ENCODE results near the gene MND1. TPM values are rescaled to one million over a fixed set of nuclear protein-coding genes. Genes with fewer than 3 reads are reported as not detected.

MND1 gene
- total and polyA plus RNA-seq, 2 of the 8 experiments (the other 6 are each of a cell fraction or from before 2014, with no cell fraction given) = 4.4 to 26.2 TPM

DNA sequence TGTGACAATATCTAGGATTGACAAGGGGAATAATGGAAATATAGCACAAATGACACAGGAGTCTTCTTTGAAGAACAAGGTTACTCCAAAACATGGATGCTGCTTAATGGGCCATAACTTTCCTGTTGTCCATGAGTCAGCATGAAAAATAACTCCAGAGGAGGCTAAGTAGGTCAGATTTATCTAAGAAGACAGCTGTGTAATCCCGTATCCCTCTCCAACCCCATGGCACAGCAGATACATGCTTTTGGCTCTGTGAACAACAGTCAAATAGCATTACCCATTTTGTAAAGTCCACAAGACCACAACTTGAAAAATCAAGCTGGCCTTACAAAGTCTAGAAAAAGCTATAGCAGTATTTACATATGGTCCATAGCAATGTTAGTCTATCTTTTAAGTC, 119.6 kb downstream of the MND1 start:
- no peak overlapping the region for H2BK20ac ChIP-seq (ENCODE audit: low read length)
- no peak overlapping the region for H3K9ac ChIP-seq (replicated peaks in 1 of 4; ENCODE audit: extremely low read depth in 1 of 4, low read depth in 3 of 4, low read length in 3 of 4)
- no peak overlapping the region for H4K8ac ChIP-seq (ENCODE audit: extremely low read depth, insufficient read depth, low read length)
- ChIA-PET POLR2A (ENCODE audit: partially characterized antibody) (interaction anchor here (1.2 kb wide), 1 partner anchor 12 kb away, joined by 3 read pairs; no protein-coding TSS in a partner anchor), CTCF (ENCODE audit: partially characterized antibody) (interaction anchor here (1.0 to 1.7 kb wide), 2 partner anchors 79 to 109 kb away, joined by 3 read pairs; no protein-coding TSS in a partner anchor)
- peaks cover 0 to 19% of the 10 kb centered on the region in 2 experiments; a peak in 3 of 4 replicates for H3K79me2 ChIP-seq (ENCODE audit: control insufficient read depth in 1 of 2, insufficient read depth in 2 of 2, low read length in 2 of 2)
- peaks cover 2% of the 10 kb centered on the region; the same call in 1 of the 2 replicates for H3K79me1 ChIP-seq (ENCODE audit: low read depth, low read length)
- no peak for DNase-seq (ENCODE audit: low read depth in 1 of 2, low spot score in 2 of 2)
- H2BK15ac ChIP-seq (ENCODE audit: low read length) = no peak overlapping the region
- peaks cover 0 to 11% (median 5%) of the 10 kb centered on the region in 4 experiments; a peak in 6 of 7 replicates for H3K4me1 ChIP-seq (replicated peaks in 1 of 4; ENCODE audit: control insufficient read depth in 3 of 4, insufficient read depth in 4 of 4, low read length in 3 of 4)
- no peak for FAIRE-seq
- no peak overlapping the region for H3K4me2 ChIP-seq (ENCODE audit: insufficient read depth in 1 of 2, low read depth in 2 of 2, low read length in 2 of 2)
- no peak overlapping the region for H3K14ac ChIP-seq (ENCODE audit: insufficient read length)
- H3K4me3 ChIP-seq (ENCODE audit: extremely low read depth in 1 of 4, insufficient read depth in 2 of 4, low read depth in 3 of 4, low read length in 4 of 4) = no peak overlapping the region
- no peak overlapping the region for H2AK5ac ChIP-seq (ENCODE audit: low read depth, low read length)
- no peak overlapping the region for H3K27ac ChIP-seq (ENCODE audit: low read depth, low read length)
- no peak overlapping the region for H2BK5ac ChIP-seq (ENCODE audit: low read depth, low read length)
- peaks cover 2% of the 10 kb centered on the region in 2 experiments for H4K20me1 ChIP-seq (replicated peaks in 1 of 2; ENCODE audit: control insufficient read depth in 1 of 2, insufficient read depth in 2 of 2, low read length in 2 of 2)
- no peak overlapping the region for H4K5ac ChIP-seq (ENCODE audit: insufficient read length, low read depth, low read length)
- H3K56ac ChIP-seq (replicated peaks; ENCODE audit: insufficient read length, low read depth, low read length) = no peak overlapping the region
- 0 out of 7 replicates have a peak, but pooled peaks cover 0 to 3% (median 0%) of the 10 kb centered on the region in 4 experiments for H3K27me3 ChIP-seq (replicated peaks in 1 of 4; ENCODE audit: control insufficient read depth in 3 of 4, extremely low read depth in 1 of 4, insufficient read depth in 3 of 4, low read length in 3 of 4)
- no peak overlapping the region for H3K4ac ChIP-seq (replicated peaks; ENCODE audit: insufficient read length, low read depth, low read length)
- no peaks in the 10 kb centered on the region for H3K9me3 ChIP-seq (ENCODE audit: insufficient read depth in 2 of 2, low read depth in 1 of 2, low read length in 1 of 2)
- no peak overlapping the region for H4K91ac ChIP-seq (replicated peaks; ENCODE audit: insufficient read length, low read length)
- no peak overlapping the region for H3K18ac ChIP-seq (ENCODE audit: extremely low read depth, low read length)
- 83% methylated on average over 1 of the region's 1 CpG; no CpG with 5 or more reads in 1 of the 2 experiments for WGBS, 2 experiments (ENCODE audit: extremely low coverage in 1 of 2, insufficient coverage in 1 of 2, insufficient read length in 1 of 2, insufficient replicate concordance in 2 of 2, low coverage in 1 of 2, low lambda C conversion rate in 2 of 2, missing lambda C conversion rate in 1 of 2)
- H2BK120ac ChIP-seq (replicated peaks; ENCODE audit: low read depth, low read length) = no peak overlapping the region
- H3K36me3 ChIP-seq (ENCODE audit: control insufficient read depth in 2 of 4, insufficient read depth in 4 of 4, low read length in 3 of 4) = no peaks in the 10 kb centered on the region
- no peak overlapping the region for H2AFZ ChIP-seq (ENCODE audit: low read length)
- peaks cover 8% of the 10 kb centered on the region; the same call in 1 of the 2 replicates for H3K23me2 ChIP-seq (ENCODE audit: low read depth, low read length)
- H2BK12ac ChIP-seq (ENCODE audit: low read depth, low read length) = no peak overlapping the region
- no peak overlapping the region for H3K23ac ChIP-seq (ENCODE audit: insufficient read length)
- no peak for TF ChIP-seq HDAC2 (IDR thresholded peaks at IDR 0.05; ENCODE audit: borderline replicate concordance in 1 of 2, low read depth in 2 of 2, low read length in 2 of 2)
- no peak for TF ChIP-seq POLR2A (IDR thresholded peaks at IDR 0.05; ENCODE audit: control extremely low read depth in 1 of 2, low read depth in 2 of 2, low read length in 2 of 2)
- no peak for TF ChIP-seq YY1 (IDR thresholded peaks at IDR 0.05; ENCODE audit: low read depth, low read length)
- no peak for TF ChIP-seq PHF8 (conservative IDR thresholded peaks at IDR 0.05; ENCODE audit: low read depth, low read length)
- no peak for TF ChIP-seq RNF2 (IDR thresholded peaks at IDR 0.05; ENCODE audit: borderline replicate concordance, low read depth, low read length, missing control alignments, poor library complexity, severe bottlenecking)
- TF ChIP-seq CBX5 (IDR thresholded peaks at IDR 0.05; ENCODE audit: low read depth, low read length) = no peak
- TF ChIP-seq POLR2AphosphoS5 (IDR thresholded peaks at IDR 0.05; ENCODE audit: low read depth, low read length) = no peak
- TF ChIP-seq NRF1 (IDR thresholded peaks at IDR 0.05; ENCODE audit: low read depth, low read length) = no peak
- TF ChIP-seq CTCF (IDR thresholded peaks at IDR 0.05; ENCODE audit: control extremely low read depth in 1 of 3, insufficient read depth in 1 of 3, low read depth in 1 of 3, low read length in 3 of 3) = no peak
- no peak for TF ChIP-seq RAD21 (IDR thresholded peaks at IDR 0.05 in 1 of 2, conservative IDR thresholded peaks at IDR 0.05 in 1 of 2; ENCODE audit: low read depth in 2 of 2, low read length in 2 of 2)

Data from H1 (cell line).